HEK293T (cell line): ENCODE results near the gene RAPGEF5.

Experiments
- CTCF ChIA-PET: fragments of 350-600 bp; formaldehyde crosslinking; extraction: SDS; loops from one replicate; lab custom pipeline; 2021; ENCODE audit warnings: antibody characterized with exemption, inconsistent platforms; lab: Yijun Ruan, JAX
- POLR2A ChIA-PET: fragments of 350-600 bp; formaldehyde crosslinking; extraction: SDS; loops from one replicate; lab custom pipeline; 2020; ENCODE audit warnings: antibody characterized with exemption, inconsistent platforms; lab: Yijun Ruan, JAX
- DNase-seq: peaks from one replicate; pipeline ENCODE4 v3.0.0; 2012; ENCODE audit warnings: mixed read lengths; ENCODE audit errors: extremely low spot score
- ARNT ChIP-seq: fragments of 450-650 bp; IDR thresholded peaks from 2 replicates; pipeline ENCODE4 v1.6.1; 2017; ENCODE audit warnings: mild to moderate bottlenecking
- BHLHE40 ChIP-seq: fragments of 450-650 bp; IDR thresholded peaks from 2 replicates; pipeline ENCODE4 v1.6.1; 2016; ENCODE audit warnings: mild to moderate bottlenecking, moderate library complexity, borderline replicate concordance
- CTBP1 ChIP-seq: fragments of 450-650 bp; IDR thresholded peaks from 2 replicates; pipeline ENCODE4 v1.6.1; 2016; ENCODE audit warnings: borderline replicate concordance
- ELF4 ChIP-seq: fragments of 450-650 bp; IDR thresholded peaks from 2 replicates; pipeline ENCODE4 v1.6.1; 2017; ENCODE audit warnings: antibody characterized with exemption
- FOXA1 ChIP-seq: fragments of 450-650 bp; IDR thresholded peaks from 2 replicates; pipeline ENCODE4 v1.6.1; 2016; ENCODE audit warnings: mild to moderate bottlenecking
- FOXK2 ChIP-seq: fragments of 450-650 bp; IDR thresholded peaks from 2 replicates; pipeline ENCODE4 v1.6.1; 2016; ENCODE audit warnings: mild to moderate bottlenecking
- FOXM1 ChIP-seq: fragments of 450-650 bp; IDR thresholded peaks from 2 replicates; pipeline ENCODE4 v1.6.1; 2017; ENCODE audit warnings: mild to moderate bottlenecking, borderline replicate concordance
- HDGF ChIP-seq: fragments of 450-650 bp; IDR thresholded peaks from 2 replicates; pipeline ENCODE4 v1.6.1; 2017; ENCODE audit warnings: antibody characterized with exemption, borderline replicate concordance
- L3MBTL2 ChIP-seq: fragments of 450-650 bp; conservative IDR thresholded peaks from 2 replicates; pipeline ENCODE4 v1.6.1; 2016; ENCODE audit warnings: mild to moderate bottlenecking
- LEF1 ChIP-seq: fragments of 450-650 bp; IDR thresholded peaks from 2 replicates; pipeline ENCODE4 v1.6.1; 2017; ENCODE audit warnings: mild to moderate bottlenecking, borderline replicate concordance
- NFRKB ChIP-seq: fragments of 450-650 bp; IDR thresholded peaks from 2 replicates; pipeline ENCODE4 v1.6.1; 2016; ENCODE audit warnings: mild to moderate bottlenecking, moderate library complexity
- SP1 ChIP-seq: fragments of 450-650 bp; IDR thresholded peaks from 2 replicates; pipeline ENCODE4 v1.6.1; 2017
- SUZ12 ChIP-seq: fragments of 450-650 bp; IDR thresholded peaks from 2 replicates; pipeline ENCODE4 v1.6.1; 2016; ENCODE audit warnings: mild to moderate bottlenecking
- TARDBP ChIP-seq: fragments of 450-650 bp; IDR thresholded peaks from 2 replicates; pipeline ENCODE4 v1.6.1; 2016
- ZNF384 ChIP-seq: fragments of 450-650 bp; IDR thresholded peaks from 2 replicates; pipeline ENCODE4 v1.6.1; 2016
- TF ChIP-seq, protein P1 (sequence below): fragments of 450-650 bp; IDR thresholded peaks from 2 replicates; pipeline ENCODE4 v1.6.1; 2016

Gene RAPGEF5

DNA sequence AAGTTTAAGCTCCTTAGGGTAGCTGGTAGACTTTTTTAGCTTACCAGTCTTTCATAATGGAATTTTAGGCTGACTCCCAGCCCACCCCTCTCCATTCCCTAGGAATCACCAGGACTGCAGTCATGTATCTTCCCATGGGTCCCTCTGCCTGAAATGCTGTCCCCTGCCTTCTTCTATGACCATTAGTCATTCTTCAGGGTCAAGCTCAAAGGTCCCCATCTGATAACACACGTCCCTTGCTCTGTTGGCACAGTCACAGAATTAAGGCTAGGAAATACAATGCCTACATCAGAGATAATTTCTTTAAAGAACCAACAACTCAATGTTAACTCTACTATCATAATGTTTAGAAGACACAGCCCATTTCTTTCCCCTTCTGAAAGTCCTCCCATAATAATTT is 140.6 kb downstream of the RAPGEF5 start:
- DNase-seq: no peak
- CTCF ChIA-PET: no interaction called here
- POLR2A ChIA-PET: no interaction called here
- TF ChIP-seq ARNT (no peak), TARDBP (no peak)

DNA sequence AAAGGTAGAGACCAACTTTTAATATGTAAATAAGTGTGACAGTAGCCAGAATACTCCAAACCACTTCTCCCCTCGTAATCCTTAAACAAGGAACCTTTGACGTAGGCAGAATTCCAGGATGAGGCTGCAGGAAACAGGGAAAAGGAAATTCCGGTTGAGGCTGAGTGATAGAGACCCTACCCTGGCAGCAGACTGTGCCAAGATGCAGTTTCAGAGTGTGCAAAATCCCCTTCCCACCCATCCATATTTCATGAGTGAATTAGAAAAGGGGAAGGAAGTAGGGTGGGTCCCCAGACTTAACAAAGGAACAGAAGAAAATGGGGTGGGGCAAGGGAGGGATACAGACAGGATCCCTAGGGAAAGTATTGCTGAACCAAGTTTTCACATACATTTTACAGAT is 143.0 kb downstream of the RAPGEF5 start:
- DNase-seq: no peak
- ChIA-PET POLR2A (no interaction called here), CTCF (no interaction called here)
- TF ChIP-seq L3MBTL2 (no peak), FOXK2 (no peak), ZNF384 (no peak), FOXM1 (no peak), SUZ12 (no peak), TARDBP (no peak), FOXA1 (no peak)

DNA sequence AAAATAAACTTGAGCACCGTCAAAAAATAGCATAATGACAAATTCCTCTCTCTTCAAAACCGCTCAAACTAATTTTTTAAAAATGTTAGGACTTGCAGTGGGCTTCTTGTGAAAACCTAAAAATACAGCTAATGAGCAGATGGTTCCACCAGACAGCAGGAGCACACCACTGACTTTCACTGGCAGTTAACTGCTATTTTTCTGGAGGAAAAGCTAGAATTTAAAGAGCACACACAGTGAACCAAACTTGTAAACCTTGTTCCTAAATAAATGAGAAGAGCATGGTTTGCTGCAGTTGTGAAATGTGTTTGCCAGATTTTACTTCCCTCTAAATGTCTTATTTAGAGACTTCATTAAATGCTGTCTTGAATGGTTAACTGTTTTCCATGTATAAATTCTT is 143.9 kb downstream of the RAPGEF5 start:
- CTCF ChIA-PET: no interaction called here
- POLR2A ChIA-PET: no interaction called here
- TF ChIP-seq SP1: no peak
- TF ChIP-seq ARNT: no peak
- no peak for TF ChIP-seq CTBP1
- no peak for TF ChIP-seq TARDBP
- TF ChIP-seq HDGF: no peak
- no peak for TF ChIP-seq L3MBTL2
- TF ChIP-seq LEF1: no peak
- no peak for TF ChIP-seq FOXM1
- no peak for TF ChIP-seq FOXA1
- TF ChIP-seq ZNF384: no peak
- no peak for TF ChIP-seq SUZ12
- no peak for TF ChIP-seq ELF4
- no peak for TF ChIP-seq NFRKB
- TF ChIP-seq BHLHE40: no peak
- no peak for DNase-seq

DNA sequence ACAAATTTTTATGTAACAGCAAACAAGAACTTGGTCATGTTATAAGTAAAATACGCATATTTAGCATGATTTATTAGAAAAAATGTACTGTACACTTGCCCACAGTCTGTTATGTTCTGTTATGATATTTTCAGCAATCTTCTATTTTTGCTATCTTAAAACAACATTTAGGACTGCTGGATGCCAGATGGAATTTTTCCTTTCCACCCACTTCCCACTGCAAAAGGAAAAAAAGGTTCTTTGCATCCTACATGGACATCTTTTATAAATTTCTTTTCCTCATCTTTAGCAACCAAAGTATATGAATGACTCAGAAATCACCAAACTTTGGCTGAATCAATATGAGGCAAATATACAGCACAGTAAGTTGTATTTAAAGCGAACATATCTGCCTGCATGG is 146.0 kb downstream of the RAPGEF5 start:
- CTCF ChIA-PET: no interaction called here
- TF ChIP-seq LEF1 (no peak), TARDBP (no peak), FOXA1 (no peak), FOXK2 (no peak), BHLHE40 (no peak), ARNT (no peak), FOXM1 (no peak), ZNF384 (no peak), L3MBTL2 (no peak), CTBP1 (no peak), SUZ12 (no peak), NFRKB (no peak)
- TF ChIP-seq, protein P1, sequence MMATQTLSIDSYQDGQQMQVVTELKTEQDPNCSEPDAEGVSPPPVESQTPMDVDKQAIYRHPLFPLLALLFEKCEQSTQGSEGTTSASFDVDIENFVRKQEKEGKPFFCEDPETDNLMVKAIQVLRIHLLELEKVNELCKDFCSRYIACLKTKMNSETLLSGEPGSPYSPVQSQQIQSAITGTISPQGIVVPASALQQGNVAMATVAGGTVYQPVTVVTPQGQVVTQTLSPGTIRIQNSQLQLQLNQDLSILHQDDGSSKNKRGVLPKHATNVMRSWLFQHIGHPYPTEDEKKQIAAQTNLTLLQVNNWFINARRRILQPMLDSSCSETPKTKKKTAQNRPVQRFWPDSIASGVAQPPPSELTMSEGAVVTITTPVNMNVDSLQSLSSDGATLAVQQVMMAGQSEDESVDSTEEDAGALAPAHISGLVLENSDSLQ: no peak
- POLR2A ChIA-PET: no interaction called here

DNA sequence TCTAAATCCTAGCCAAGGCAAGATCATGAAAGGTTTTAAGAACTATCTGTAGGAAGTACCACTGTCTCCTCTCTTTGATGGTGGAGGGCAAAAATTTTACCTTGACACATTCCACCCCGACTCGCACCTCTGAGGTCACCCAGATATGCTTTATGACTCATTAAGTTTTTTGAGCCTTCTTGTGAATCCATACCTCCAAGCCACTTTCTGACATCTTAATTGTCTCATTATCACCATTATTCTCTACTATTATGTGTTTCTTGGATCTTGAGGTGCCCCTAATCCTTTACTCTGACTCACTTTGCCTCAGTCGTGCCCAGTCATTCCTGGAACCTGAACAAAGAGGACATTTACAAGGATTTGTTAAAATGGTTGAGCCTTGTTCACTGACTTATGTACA is 146.6 kb downstream of the RAPGEF5 start:
- TF ChIP-seq BHLHE40 (no peak), ELF4 (no peak), SUZ12 (no peak), LEF1 (no peak), HDGF (no peak)
- POLR2A ChIA-PET: no interaction called here
- CTCF ChIA-PET: no interaction called here
- DNase-seq: no peak

More for the DNA sequence above, 146.0 kb downstream of the RAPGEF5 start:
- no peak for DNase-seq

DNA sequence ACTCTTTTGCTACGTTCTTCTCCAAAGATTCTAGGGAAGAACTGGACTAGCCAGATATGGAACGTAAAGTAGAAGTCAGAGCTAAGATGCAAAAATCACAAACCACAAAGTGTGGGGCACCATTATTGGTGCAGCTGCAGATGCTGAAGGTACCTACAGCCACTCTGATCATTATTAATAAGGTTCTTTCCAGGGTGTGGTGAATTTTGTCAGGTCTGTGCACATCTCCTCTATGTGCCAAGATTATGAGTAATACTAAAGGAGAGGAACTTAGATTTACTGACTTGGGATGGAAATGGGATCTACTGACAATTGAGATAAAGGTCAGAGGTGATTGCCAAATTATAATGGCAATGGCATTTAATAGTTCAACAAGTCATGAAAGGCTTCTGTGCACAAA is 148.2 kb downstream of the RAPGEF5 start:
- CTCF ChIA-PET: interaction anchor here (0.6 kb wide), 1 partner anchor 9 kb away, joined by 3 read pairs; no protein-coding TSS in a partner anchor
- TF ChIP-seq L3MBTL2: no peak
- no peak for TF ChIP-seq NFRKB
- no peak for TF ChIP-seq ELF4
- TF ChIP-seq SP1: no peak
- TF ChIP-seq TARDBP: no peak
- DNase-seq: no peak
- POLR2A ChIA-PET: no interaction called here

DNA sequence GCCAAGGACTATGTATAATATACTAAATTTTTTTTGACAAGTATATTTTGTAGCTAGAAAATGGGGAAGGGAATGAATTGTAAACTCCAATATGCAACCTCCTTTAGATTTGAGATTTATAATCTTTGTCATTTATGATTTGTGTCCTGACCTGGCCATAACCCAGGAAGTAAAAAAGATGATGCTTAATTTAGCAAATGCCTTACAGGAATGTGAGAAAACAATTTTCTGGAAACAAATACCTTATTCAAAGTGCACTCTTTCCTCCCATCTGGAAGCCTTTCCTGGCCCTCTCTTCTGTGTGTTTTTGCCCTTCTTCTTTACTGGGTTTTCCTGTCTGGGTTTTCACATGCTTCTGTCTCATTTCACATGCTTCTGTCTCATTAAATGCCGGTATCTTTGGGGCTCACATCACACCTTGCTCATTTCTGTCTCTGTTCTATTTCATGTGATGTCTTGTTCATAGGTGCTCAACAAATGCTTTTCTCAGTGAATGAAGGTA is 149.2 kb downstream of the RAPGEF5 start:
- TF ChIP-seq SP1 (no peak), HDGF (no peak), SUZ12 (no peak), FOXM1 (no peak), BHLHE40 (no peak), TARDBP (no peak), ELF4 (no peak), FOXA1 (no peak), ZNF384 (no peak), CTBP1 (no peak), LEF1 (no peak), NFRKB (no peak), FOXK2 (no peak), L3MBTL2 (no peak), ARNT (no peak)
- TF ChIP-seq, protein P1: no peak
- no peak for DNase-seq
- ChIA-PET POLR2A (no interaction called here), CTCF (no interaction called here)

DNA sequence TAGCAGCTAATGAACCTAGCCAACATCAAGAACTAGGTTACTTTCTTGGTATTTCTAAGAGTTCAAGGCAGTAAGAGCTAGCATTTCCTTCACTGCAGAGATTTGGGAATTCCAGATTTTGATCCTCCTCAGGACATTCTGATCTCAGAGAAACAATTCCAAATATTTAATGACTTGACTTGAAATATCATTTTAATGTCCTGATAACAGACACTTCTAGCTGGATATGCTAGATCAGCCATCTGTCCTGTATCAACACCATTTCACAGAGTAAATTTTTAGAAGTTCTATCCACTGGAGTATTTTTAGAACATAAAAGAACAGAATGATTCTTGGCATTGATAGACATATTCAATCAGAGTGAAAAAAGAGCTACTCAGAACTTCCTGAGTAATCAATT is 151.3 kb downstream of the RAPGEF5 start:
- DNase-seq: no peak
- TF ChIP-seq LEF1 (no peak), FOXM1 (no peak), FOXA1 (no peak), HDGF (no peak), SUZ12 (no peak), ELF4 (no peak), SP1 (no peak), TARDBP (no peak), NFRKB (no peak), FOXK2 (no peak), ZNF384 (no peak), BHLHE40 (no peak)
- CTCF ChIA-PET: no interaction called here
- POLR2A ChIA-PET: no interaction called here
